WI38 (cell line): ENCODE measurements around the gene KRTAP5-4.

ENCODE experiments used
- H3K4me3 ChIP-seq: 2 replicates; pipeline ENCODE4 v1.5.1; 2011; ENCODE audit warnings: low read depth, mild to moderate bottlenecking, control low read depth, low read length
- TF ChIP-seq, protein P1 (sequence below): IDR thresholded peaks from 2 replicates; pipeline ENCODE4 v1.5.1; 2012; ENCODE audit warnings: low read depth, mild to moderate bottlenecking, control low read depth, low read length

Gene KRTAP5-4

DNA sequence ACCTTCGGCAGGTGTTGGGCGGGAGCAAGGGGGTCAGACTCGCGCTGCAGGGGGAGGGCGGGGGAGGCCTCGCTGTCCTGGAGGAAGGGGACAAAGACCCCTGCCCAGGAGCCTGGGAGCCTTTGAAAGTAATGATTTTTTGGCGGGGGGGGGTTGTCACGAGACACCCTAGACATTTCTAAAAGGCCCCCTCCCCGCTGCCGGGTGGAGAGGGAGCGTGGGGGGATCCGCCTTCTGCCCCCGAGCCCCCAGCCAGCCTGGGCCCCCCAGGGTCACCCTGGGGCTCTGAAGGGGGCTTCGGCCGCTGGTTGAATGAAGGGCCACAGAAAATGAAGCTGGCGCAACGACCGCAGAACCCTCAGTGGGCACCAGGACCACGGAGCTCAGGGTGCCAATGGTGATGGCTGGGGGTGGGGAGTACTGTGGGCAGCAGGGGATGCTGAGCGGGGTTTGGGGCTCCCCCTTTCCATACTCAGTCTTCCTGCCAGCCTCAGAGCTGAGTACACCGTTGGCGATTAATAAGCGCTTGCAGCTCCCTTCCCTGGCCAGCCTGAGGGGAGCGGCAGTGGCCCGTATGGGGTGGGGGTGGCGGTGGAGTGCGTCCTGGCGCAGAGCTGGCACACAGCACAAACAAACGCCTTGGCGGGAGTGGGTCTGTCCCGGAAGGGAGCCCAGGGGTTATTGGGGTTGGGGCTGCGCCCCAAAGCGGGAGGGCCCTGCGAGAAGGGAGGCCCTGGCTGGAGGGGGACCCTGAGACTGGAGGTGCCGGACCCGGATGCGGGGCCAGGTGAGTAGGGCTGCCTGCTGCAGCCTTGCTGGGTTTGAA is 48.6 kb downstream of the KRTAP5-4 start:
- TF ChIP-seq, protein P1, sequence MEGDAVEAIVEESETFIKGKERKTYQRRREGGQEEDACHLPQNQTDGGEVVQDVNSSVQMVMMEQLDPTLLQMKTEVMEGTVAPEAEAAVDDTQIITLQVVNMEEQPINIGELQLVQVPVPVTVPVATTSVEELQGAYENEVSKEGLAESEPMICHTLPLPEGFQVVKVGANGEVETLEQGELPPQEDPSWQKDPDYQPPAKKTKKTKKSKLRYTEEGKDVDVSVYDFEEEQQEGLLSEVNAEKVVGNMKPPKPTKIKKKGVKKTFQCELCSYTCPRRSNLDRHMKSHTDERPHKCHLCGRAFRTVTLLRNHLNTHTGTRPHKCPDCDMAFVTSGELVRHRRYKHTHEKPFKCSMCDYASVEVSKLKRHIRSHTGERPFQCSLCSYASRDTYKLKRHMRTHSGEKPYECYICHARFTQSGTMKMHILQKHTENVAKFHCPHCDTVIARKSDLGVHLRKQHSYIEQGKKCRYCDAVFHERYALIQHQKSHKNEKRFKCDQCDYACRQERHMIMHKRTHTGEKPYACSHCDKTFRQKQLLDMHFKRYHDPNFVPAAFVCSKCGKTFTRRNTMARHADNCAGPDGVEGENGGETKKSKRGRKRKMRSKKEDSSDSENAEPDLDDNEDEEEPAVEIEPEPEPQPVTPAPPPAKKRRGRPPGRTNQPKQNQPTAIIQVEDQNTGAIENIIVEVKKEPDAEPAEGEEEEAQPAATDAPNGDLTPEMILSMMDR, result no peak
- H3K4me3 ChIP-seq, result peak overlapping the region; percentile 52; the same call in 1 of the 2 replicates

DNA sequence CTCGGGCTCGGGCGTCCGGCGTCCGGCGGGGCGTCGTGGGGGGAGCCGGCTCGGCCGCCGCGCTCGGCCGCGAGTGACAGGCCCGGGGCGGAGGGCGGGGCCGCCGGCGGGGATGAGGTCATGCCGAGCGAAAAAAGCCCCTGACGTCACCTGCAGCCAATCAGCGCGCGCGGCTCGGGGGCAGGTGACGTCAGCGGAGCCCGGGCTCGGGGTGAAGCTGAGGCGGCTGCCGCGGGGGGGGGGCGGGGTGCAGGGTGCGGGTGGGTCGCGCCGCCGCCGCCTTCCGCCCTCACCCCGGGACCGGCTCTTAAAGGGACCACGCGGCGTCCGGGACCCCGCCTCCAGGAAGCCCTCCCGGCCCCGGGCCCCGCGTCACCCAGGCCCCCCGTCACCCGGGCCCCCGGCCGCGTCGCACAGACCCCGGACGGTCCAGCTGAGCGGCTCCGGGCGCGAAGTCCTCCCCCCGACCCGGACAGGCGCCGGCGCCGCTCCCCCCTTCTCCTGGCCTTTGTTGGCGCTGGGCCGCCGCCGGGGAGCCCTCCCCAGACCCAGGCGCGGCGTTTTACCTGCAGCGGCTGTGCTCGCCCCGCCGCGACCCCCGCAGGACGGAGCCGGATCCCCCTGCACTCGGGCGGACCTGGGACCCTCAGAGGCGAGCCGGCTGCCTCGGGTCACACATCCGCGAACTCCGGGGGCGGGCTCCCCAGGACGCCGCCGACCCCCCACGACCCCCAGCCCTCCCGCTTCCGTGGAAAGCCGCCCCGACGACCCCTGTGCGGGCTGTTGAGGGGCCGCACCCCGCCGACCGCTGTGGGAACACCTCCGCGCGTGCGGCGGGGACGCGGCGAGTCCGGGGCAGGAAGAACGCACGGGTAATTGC is 49.5 kb downstream of the KRTAP5-4 start, which contains the start of gene DUSP8:
TSS of gene DUSP8 (minus strand) at position 75 of the 880 bp plus-strand sequence. CDS start 6,445 bp downstream, outside the sequence.
- H3K4me3 ChIP-seq, result peak within 1 kb of the TSS; percentile 64
- TF ChIP-seq, protein P1, result no peak

DNA sequence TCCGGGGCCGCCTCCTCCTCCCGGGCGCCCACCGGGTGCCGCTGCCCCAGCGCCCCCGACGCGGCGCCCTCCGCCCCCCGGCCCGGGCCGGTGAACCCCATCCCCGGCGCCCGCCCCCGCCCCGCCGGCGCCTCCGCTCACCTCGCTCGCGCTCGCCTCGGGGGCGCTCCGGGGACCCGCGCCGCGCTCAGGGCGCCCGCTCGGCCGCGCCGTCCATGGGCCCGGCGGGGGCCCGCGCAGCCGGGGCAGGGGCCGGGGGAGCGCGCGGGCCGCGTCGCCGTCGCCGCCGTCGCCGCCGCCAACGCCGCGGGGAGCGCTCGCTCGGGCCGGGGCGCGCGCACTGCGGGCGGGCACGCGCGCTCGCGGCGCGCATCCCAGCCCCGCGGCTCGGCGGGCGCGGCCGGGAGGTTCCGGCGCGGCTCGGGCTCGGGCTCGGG is 50.2 kb downstream of the KRTAP5-4 start:
- TF ChIP-seq, protein P1, result no peak
- peak overlapping the region; percentile 64 for H3K4me3 ChIP-seq
